Caco-2 (cell line): ENCODE results near the gene OAT. TPM values are rescaled to one million over a fixed set of nuclear protein-coding genes. Genes with fewer than 3 reads are reported as not detected.

ENCODE experiments used
- BruUV-seq: library from RNA; stranded (reverse); fragments of 400-500 nt; replicated peaks from 2 replicates; lab custom pipeline; 2021; lab: Mats Ljungman, UMichigan
- CTCF ChIA-PET: fragments of 300-600 bp; sonication (Branson Sonifier 250); formaldehyde crosslinking; loops from one replicate; lab custom pipeline; 2022; ENCODE audit warnings: antibody characterized with exemption; lab: Charles Lee
- POLR2A ChIA-PET: fragments of 300-600 bp; sonication (Branson Sonifier 250); formaldehyde crosslinking; loops from one replicate; lab custom pipeline; 2022; ENCODE audit warnings: antibody characterized with exemption; lab: Charles Lee
- DNase-seq, 2 experiments: peaks; one replicate each; pipeline versions ENCODE4 v3.0.0 to v3.0.0-alpha.2; 2020 to 2022
- H3K27me3 ChIP-seq: replicated peaks from 2 replicates; pipeline ENCODE4 v1.6.0; 2011; ENCODE audit warnings: low read length; ENCODE audit not compliant: control insufficient read depth, insufficient read depth
- H3K36me3 ChIP-seq: 2 replicates; pipeline ENCODE4 v1.5.1; 2011; ENCODE audit warnings: low read length; ENCODE audit not compliant: control insufficient read depth, insufficient read depth
- H3K4me1 ChIP-seq: fragments of 250-450 bp; sonication (Bioruptor Pico); 2 replicates; pipeline ENCODE4 v1.5.1; 2020; ENCODE audit warnings: mild to moderate bottlenecking
- H3K4me3 ChIP-seq: 2 replicates; pipeline ENCODE4 v1.5.1; 2011; ENCODE audit warnings: low read depth, mild to moderate bottlenecking, control low read depth, low read length
- H3K9me3 ChIP-seq: fragments of 250-450 bp; sonication (Bioruptor Pico); 2 replicates; pipeline ENCODE4 v1.5.1; 2020; ENCODE audit warnings: mild to moderate bottlenecking, moderate library complexity
- H3K27ac Mint-ChIP-seq: one replicate; pipeline ENCODE4 v1.8.0; 2022; ENCODE audit warnings: mixed read lengths; ENCODE audit not compliant: unreplicated experiment
- H3K27me3 Mint-ChIP-seq: one replicate; pipeline ENCODE4 v1.8.0; 2022; ENCODE audit warnings: mixed read lengths; ENCODE audit not compliant: insufficient read depth, unreplicated experiment
- H3K36me3 Mint-ChIP-seq: one replicate; pipeline ENCODE4 v1.8.0; 2022; ENCODE audit warnings: mild to moderate bottlenecking, mixed read lengths; ENCODE audit not compliant: insufficient read depth, unreplicated experiment
- H3K4me1 Mint-ChIP-seq: one replicate; pipeline ENCODE4 v1.8.0; 2022; ENCODE audit warnings: low read depth, mixed read lengths; ENCODE audit not compliant: unreplicated experiment
- H3K4me3 Mint-ChIP-seq: one replicate; pipeline ENCODE4 v1.8.0; 2022; ENCODE audit warnings: mild to moderate bottlenecking, moderate library complexity, mixed read lengths; ENCODE audit not compliant: unreplicated experiment
- H3K9me3 Mint-ChIP-seq: one replicate; pipeline ENCODE4 v1.8.0; 2022; ENCODE audit warnings: mixed read lengths; ENCODE audit not compliant: unreplicated experiment
- CTCF ChIP-seq, 2 experiments: fragments of 200-600 bp in 1 of 2; IDR thresholded peaks; 1 replicate in 1 of 2; 2 replicates in 1 of 2; pipeline versions ENCODE4 v1.5.1 to v1.8.0; 2011 to 2022; ENCODE audit warnings: antibody characterized with exemption in 1 of 2, control low read depth in 1 of 2, inconsistent platforms in 1 of 2, low read depth in 1 of 2, low read length in 1 of 2, mild to moderate bottlenecking in 1 of 2, moderate library complexity in 1 of 2; ENCODE audit not compliant: insufficient read depth in 1 of 2, severe bottlenecking in 1 of 2, unreplicated experiment in 1 of 2
- intact Hi-C: fragments of 100-400 bp; cut with micrococcal nuclease; formaldehyde crosslinking; loops from one replicate; pipeline ENCODE4 v1.10.0; 2022; ENCODE audit not compliant: unreplicated experiment
- total RNA-seq: library from RNA; stranded (reverse); gene quantifications from 2 replicates; pipeline ENCODE4 v1.2.3, GENCODE V29; 2022

OAT gene
- total RNA-seq, 1 experiment from 2014 or later: 312 TPM

- DNase-seq: no peak
- Mint-ChIP-seq H3K4me3 (no peak overlapping the region), H3K9me3 (no peaks in the 10 kb centered on the region), H3K4me1 (no peaks in the 10 kb centered on the region), H3K36me3 (peaks cover 5% of the 10 kb centered on the region), H3K27ac (no peak overlapping the region), H3K27me3 (peaks cover 6% of the 10 kb centered on the region)
- no peak overlapping the region for H3K4me3 ChIP-seq
- H3K9me3 ChIP-seq: peaks cover 4% of the 10 kb centered on the region; the same call in 1 of the 2 replicates
- ChIA-PET POLR2A (no interaction called here), CTCF (interaction anchor here (2.0 kb wide), 1 partner anchor 14 kb away, joined by 6 read pairs; no protein-coding TSS in a partner anchor)
- no TSS peak for BruUV-seq
- H3K27me3 ChIP-seq: no peaks in the 10 kb centered on the region; the same call in 1 of the 2 replicates
- H3K4me1 ChIP-seq: no peaks in the 10 kb centered on the region
- no peak for TF ChIP-seq CTCF (IDR thresholded peaks at IDR 0.05; ENCODE audit: insufficient read depth in 1 of 2, low read depth in 1 of 2, low read length in 1 of 2, severe bottlenecking in 1 of 2, unreplicated experiment in 1 of 2)
- no peaks in the 10 kb centered on the region for H3K36me3 ChIP-seq
- intact Hi-C loops: no loop called here
Measured at GRCh38 chr10:124375353-124375614, 43.4 kb downstream of the OAT start.

GRCh38 chr10:124374535-124375352, 44.0 kb downstream of the OAT start:
- TF ChIP-seq CTCF (IDR thresholded peaks at IDR 0.05; ENCODE audit: insufficient read depth in 1 of 2, low read depth in 1 of 2, low read length in 1 of 2, severe bottlenecking in 1 of 2, unreplicated experiment in 1 of 2): no peak
- H3K36me3 ChIP-seq: no peaks in the 10 kb centered on the region
- no peak overlapping the region for H3K4me3 ChIP-seq
- DNase-seq: no peak
- H3K9me3 Mint-ChIP-seq: no peaks in the 10 kb centered on the region
- H3K4me1 Mint-ChIP-seq: no peaks in the 10 kb centered on the region
- POLR2A ChIA-PET: no interaction called here
- BruUV-seq: no TSS peak
- H3K9me3 ChIP-seq: peaks cover 4% of the 10 kb centered on the region; the same call in 1 of the 2 replicates
- peaks cover 5% of the 10 kb centered on the region for H3K36me3 Mint-ChIP-seq
- CTCF ChIA-PET: interaction anchor here (1.3 kb wide), 1 partner anchor 13 kb away, joined by 5 read pairs; no protein-coding TSS in a partner anchor
- intact Hi-C loops: no loop called here
- H3K4me1 ChIP-seq: no peaks in the 10 kb centered on the region
- no peak overlapping the region for H3K27ac Mint-ChIP-seq
- peaks cover 2% of the 10 kb centered on the region for H3K27me3 Mint-ChIP-seq
- H3K27me3 ChIP-seq: no peaks in the 10 kb centered on the region; the same call in 1 of the 2 replicates
- no peak overlapping the region for H3K4me3 Mint-ChIP-seq

GRCh38 chr10:124372899-124373298, 45.8 kb downstream of the OAT start:
- ChIA-PET CTCF (no interaction called here), POLR2A (no interaction called here)
- no peak overlapping the region for H3K4me3 ChIP-seq
- H3K36me3 ChIP-seq: no peaks in the 10 kb centered on the region
- DNase-seq: no peak
- H3K9me3 Mint-ChIP-seq: no peaks in the 10 kb centered on the region
- no peaks in the 10 kb centered on the region for H3K4me1 ChIP-seq
- intact Hi-C loops: no loop called here
- BruUV-seq: no TSS peak
- TF ChIP-seq CTCF (IDR thresholded peaks at IDR 0.05; ENCODE audit: insufficient read depth in 1 of 2, low read depth in 1 of 2, low read length in 1 of 2, severe bottlenecking in 1 of 2, unreplicated experiment in 1 of 2): no peak
- no peaks in the 10 kb centered on the region; the same call in 1 of the 2 replicates for H3K27me3 ChIP-seq
- no peak overlapping the region for H3K27ac Mint-ChIP-seq
- H3K27me3 Mint-ChIP-seq: peaks cover 2% of the 10 kb centered on the region
- H3K4me3 Mint-ChIP-seq: no peak overlapping the region
- no peaks in the 10 kb centered on the region for H3K4me1 Mint-ChIP-seq
- peaks cover 4% of the 10 kb centered on the region; the same call in 1 of the 2 replicates for H3K9me3 ChIP-seq
- H3K36me3 Mint-ChIP-seq: no peaks in the 10 kb centered on the region
